Measurements from ENCODE around the gene CALCR.
"Not testable (repeated sequence)": the region's sequence is repeated elsewhere in the genome, so short reads cannot be mapped to it uniquely, and the experiment has no call there.

- TF ChIP-seq POLR2AphosphoS5, POLR2A (IDR thresholded peaks at IDR 0.05; ENCODE audit: low read depth, low read length): not testable (repeated sequence)
Observed at GRCh38 chr7:93491860-93492259, 82.7 kb downstream of the CALCR start.
